GM19372 (cell line): ENCODE measurements around the gene CAMK2B.

Experiments used
- ATAC-seq: cut with Tn5 transposase; IDR thresholded peaks from one replicate; pipeline ENCODE4 v1.9.1; 2021; ENCODE audit warnings: mild to moderate bottlenecking, low read depth, moderate library complexity; ENCODE audit not compliant: unreplicated experiment

Gene CAMK2B

GRCh38 chr7:44220358-44221112 is 104.9 kb downstream of the CAMK2B start:
- ATAC-seq: no peak

- ATAC-seq: no peak
Observed at GRCh38 chr7:44220046-44220357, 105.4 kb downstream of the CAMK2B start.

DNA sequence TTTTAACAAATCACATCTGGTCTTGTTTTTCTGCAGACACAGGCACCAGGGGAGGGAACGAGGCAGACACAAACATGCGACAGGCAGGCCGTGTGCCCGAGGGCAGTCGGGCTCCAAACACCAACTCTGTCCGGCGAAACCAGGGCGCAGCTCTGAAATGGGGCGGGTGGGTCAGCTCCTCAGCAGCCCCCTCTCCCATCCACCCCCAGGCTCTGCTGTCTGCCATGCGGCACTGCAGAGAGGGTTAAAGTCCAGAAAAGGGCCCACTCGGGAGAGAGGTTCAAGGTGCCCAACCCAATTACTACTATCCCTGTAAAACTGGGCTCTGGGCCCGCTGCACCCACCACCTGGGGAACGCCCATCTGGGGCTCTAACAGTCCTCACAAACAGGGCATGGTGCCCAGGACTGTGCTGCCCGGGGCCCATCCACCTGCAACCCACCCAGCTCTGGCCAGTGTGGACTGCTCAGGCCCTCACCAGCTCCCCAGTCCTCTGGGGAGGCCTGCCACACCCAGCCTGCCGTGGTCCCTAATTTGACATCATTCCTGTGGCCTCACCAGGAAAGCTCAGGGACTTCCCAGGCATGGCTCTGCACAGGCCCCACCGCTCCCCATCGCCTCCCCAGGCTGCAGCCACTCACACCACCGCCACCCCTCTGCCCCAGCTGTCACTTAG is 105.9 kb downstream of the CAMK2B start:
- ATAC-seq: no peak

DNA sequence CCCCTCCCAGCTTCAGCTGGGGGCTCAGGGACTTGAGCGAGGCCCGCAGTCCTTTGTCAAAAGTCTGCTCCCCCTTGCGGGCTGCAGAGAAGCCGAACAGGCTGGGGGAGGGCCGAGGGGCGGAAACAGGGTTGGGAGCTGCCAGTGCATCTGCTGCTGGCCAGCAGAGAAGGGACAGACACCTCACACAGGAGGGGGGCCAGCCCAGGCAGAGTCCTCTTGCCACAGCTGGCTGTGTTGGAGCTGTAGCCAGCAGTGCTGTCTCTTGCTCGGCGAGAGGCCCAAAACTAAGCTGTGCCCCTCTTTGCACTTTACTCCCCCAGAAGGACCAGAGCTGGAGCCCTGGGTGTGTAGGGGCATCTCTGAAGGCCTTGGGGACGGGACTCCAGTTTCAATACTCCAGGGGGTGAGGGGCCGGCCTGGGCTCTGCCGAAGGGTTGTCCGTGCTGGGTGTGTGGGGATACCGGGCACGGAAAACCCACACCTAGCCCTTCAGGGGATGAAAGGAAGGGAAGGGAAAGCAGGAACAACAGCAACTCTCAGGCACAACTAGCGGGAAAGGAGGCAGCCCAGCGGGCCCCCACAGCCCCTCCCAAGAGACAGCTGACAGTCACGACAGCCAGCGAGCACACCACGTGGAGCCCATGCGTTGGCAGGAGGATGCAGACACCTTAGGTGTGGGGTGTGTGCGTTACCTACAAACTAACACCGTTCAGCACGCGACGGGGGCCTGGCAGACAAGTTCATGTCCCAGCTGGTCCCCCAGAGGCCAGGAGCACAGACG is 106.8 kb downstream of the CAMK2B start:
- no peak for ATAC-seq

- no peak for ATAC-seq
Observed at GRCh38 chr7:44217852-44218402, 107.5 kb downstream of the CAMK2B start.

DNA sequence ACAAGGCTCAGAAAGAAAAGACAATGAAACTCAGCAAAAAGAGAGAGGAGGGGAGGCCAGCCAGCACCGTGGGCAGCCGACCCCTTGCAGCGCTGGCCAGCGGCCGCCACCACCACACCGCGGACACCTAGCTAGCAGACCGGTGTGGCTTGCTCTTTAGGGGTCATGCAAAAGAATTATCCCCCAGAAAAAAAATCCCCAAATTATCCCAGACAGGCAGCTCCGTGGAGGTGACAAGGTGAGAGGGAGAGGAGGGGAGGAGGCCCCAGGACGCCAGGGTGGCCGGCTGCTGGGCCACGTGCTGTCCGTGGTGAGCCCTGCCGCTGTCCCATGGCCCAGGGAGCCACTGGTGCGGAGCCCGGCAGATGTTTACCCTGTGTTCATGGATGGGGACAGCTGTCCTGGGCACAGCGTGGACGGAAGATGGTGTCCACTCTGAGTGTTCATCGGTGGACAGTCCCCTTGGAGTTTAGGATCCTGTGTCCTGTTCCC is 108.1 kb downstream of the CAMK2B start:
- no peak for ATAC-seq

GRCh38 chr7:44216521-44217222 is 108.7 kb downstream of the CAMK2B start:
- no peak for ATAC-seq

DNA sequence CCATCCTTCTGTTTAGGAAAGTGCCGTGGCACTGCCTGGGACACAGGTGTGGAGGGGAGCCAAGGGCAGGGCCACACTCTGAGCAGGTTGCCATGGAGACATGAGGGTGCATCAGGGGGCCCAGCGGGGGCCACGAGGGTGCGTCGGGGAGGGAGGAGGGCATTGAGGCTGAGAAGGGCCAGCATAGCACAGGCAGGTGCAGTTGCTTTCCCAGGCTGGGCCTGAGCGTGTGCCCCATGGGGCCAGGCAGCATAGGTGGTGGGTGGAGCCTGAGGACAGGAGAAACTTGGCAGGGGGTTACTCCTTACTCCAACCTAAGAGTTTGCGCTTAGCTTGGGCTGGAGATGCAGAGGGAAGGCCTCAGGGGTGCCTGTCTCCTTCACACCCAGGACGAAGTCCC is 109.4 kb downstream of the CAMK2B start:
- ATAC-seq: no peak

DNA sequence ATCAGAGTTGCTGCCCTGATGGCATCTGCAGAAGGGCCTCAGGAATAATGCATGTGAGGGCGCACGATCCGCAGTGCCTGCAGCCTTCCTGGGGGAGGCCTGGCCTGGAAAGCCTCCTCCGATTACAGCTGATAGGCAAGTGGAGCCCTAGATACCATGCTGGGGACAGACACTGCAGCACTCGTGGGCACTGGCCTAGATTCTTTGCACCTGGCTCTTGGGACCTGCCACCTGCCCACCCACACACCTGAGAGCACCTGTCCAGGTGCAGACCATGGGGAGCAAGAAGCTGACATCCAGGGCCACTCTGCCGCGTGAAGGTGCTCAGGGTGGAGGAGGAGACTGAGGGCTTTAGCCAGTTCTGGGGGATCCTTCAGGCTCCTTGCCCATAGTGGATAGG is 109.9 kb downstream of the CAMK2B start:
- ATAC-seq: no peak

- no peak for ATAC-seq
Observed at GRCh38 chr7:44213877-44214388, 111.5 kb downstream of the CAMK2B start.

DNA sequence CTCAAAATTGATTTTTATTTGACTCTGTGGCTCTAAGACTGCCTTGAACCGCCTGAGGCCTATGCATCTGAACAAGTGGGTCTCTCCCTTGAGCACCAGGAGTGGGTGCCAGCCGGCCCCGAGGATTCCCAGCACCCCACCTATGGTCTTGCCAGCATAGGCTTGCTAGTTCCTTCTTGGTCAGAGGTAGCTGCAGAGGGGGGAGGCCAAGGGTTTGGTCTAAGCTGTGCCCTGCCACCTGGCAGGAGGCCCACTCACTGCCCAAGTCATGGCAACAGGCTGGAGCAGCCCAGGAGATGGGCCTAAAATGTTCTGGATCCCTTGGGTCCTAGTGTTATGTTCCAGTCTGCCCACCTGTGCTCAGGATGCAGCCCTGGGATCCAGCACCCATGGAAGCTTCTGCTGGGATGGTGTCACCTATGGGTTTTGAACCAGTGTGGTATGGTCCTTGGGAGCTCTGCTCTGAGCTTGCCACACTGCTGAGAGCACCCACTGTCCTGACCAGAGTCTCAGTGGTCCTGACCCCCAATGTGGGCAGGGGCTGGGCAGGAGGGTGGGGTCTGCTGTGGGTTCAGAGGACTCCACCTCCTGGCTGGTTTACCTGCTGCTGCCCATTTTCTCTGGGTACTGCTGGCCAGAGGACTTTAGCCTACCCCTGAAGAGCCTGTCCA is 112.1 kb downstream of the CAMK2B start:
- no peak for ATAC-seq

GRCh38 chr7:44212581-44213184 is 112.7 kb downstream of the CAMK2B start:
- ATAC-seq: no peak

- no peak for ATAC-seq
Observed at GRCh38 chr7:44212018-44212417, 113.4 kb downstream of the CAMK2B start.

GRCh38 chr7:44211126-44211675 is 114.2 kb downstream of the CAMK2B start:
- no peak for ATAC-seq

GRCh38 chr7:44210107-44210506 is 115.3 kb downstream of the CAMK2B start:
- ATAC-seq: no peak

DNA sequence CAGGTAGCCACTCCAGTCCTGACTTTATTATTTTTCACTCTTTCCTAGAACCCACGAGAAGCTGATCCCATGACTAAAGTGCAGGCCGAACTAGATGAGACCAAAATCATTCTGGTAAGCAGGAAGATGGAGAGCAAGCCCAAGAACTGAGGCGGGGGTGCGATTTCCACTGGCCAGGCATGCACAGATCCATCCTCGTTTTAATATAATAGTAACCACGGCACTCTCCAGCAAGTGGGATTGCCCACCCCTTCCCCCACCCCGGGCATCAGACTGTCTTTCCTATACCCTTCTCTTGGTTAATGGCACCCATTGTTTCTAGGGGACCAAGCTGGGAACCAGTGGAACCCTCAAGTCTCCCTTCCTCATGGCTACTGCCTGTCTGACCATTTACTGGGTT is 117.3 kb downstream of the CAMK2B start:
- no peak for ATAC-seq

DNA sequence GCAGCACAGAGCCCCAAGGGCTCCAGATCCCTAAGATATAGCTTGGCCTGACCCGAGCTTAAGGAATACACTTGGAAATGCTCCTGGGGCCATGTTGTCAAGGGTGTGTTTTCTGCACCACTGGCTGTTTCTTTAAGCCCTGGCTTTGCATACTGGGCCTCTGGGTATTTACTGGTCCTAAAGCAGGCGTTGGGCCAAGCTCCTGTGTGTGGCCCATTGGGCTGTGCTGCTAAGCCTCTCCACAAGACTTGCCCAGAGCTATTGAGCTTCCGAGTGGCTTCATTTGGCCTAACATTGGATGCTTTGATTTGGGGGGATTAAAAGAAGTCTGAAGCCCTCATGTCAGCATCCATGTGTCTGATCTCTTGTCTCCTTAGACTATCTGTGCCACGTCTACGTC is 119.4 kb downstream of the CAMK2B start:
- ATAC-seq: no peak

DNA sequence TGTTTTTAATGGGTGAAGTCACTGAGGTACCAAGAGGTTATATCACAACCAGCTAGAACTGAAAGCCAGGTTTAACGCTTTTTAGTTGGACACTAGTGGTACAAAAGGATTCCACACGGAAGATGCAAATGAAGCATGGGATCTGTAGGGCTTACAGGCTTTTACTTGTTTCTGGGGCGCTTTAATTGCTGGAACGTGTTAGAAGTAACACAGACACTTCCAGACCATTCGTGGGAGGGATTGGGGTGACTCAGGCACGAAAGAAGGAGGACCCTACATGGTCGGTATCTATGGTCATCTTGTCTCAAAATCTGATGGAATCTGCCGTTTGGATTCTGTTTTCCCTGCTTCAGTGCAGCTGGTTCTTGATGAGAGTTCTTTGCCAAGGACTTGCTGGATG is 123.6 kb downstream of the CAMK2B start:
- ATAC-seq: no peak
